Mesendoderm (in vitro differentiated cells): ENCODE results near the gene PSMC5.

ENCODE experiments used
- DNase-seq: peaks from one replicate; pipeline ENCODE4 v3.0.0; 2013
- H2AK5ac ChIP-seq: 2 replicates; pipeline ENCODE4 v1.6.1; 2013; ENCODE audit warnings: low read length, inconsistent platforms
- H2BK120ac ChIP-seq: 2 replicates; pipeline ENCODE4 v1.6.1; 2013; ENCODE audit warnings: low read depth, mild to moderate bottlenecking, low read length, moderate library complexity, mixed read lengths
- H2BK15ac ChIP-seq: replicated peaks from 2 replicates; pipeline ENCODE4 v1.6.1; 2013; ENCODE audit warnings: low read depth, mild to moderate bottlenecking, moderate library complexity
- H2BK5ac ChIP-seq: 2 replicates; pipeline ENCODE4 v1.6.1; 2013; ENCODE audit warnings: low read length, inconsistent platforms
- H3K18ac ChIP-seq: 2 replicates; pipeline ENCODE4 v1.6.1; 2013; ENCODE audit warnings: mild to moderate bottlenecking, low read length, mixed read lengths
- H3K23ac ChIP-seq: one replicate; pipeline ENCODE4 v1.6.1; 2013; ENCODE audit warnings: low read length
- H3K27ac ChIP-seq: 2 replicates; pipeline ENCODE4 v1.5.1; 2013; ENCODE audit warnings: low read depth, mild to moderate bottlenecking, inconsistent platforms, low read length, moderate library complexity
- H3K27me3 ChIP-seq: 2 replicates; pipeline ENCODE4 v1.6.1; 2013; ENCODE audit warnings: low read length, control low read depth, mild to moderate bottlenecking, inconsistent platforms; ENCODE audit not compliant: insufficient read depth, poor library complexity
- H3K36me3 ChIP-seq: 2 replicates; pipeline ENCODE4 v1.6.1; 2013; ENCODE audit warnings: low read length, inconsistent platforms; ENCODE audit not compliant: control insufficient read depth, insufficient read depth
- H3K4ac ChIP-seq: one replicate; pipeline ENCODE4 v1.6.1; 2013; ENCODE audit warnings: low read depth, mild to moderate bottlenecking, low read length, moderate library complexity
- H3K4me1 ChIP-seq: 2 replicates; pipeline ENCODE4 v1.6.1; 2013; ENCODE audit warnings: low read depth, low read length, inconsistent platforms; ENCODE audit not compliant: control insufficient read depth
- H3K4me2 ChIP-seq: 2 replicates; pipeline ENCODE4 v1.6.1; 2013; ENCODE audit warnings: low read length
- H3K4me3 ChIP-seq: 2 replicates; pipeline ENCODE4 v1.5.1; 2013; ENCODE audit warnings: mild to moderate bottlenecking, low read length
- H3K56ac ChIP-seq: one replicate; pipeline ENCODE4 v1.6.1; 2013; ENCODE audit warnings: low read length
- H3K79me1 ChIP-seq: 2 replicates; pipeline ENCODE4 v1.6.1; 2013; ENCODE audit warnings: low read length, inconsistent platforms
- H3K79me2 ChIP-seq: 2 replicates; pipeline ENCODE4 v1.6.1; 2013; ENCODE audit warnings: mild to moderate bottlenecking, low read length; ENCODE audit not compliant: control insufficient read depth, insufficient read depth
- H3K9ac ChIP-seq: 2 replicates; pipeline ENCODE4 v1.6.1; 2013; ENCODE audit warnings: low read length, inconsistent platforms
- H4K5ac ChIP-seq: one replicate; pipeline ENCODE4 v1.6.1; 2013; ENCODE audit warnings: low read length
- H4K8ac ChIP-seq: one replicate; pipeline ENCODE4 v1.6.1; 2013; ENCODE audit warnings: low read depth, mild to moderate bottlenecking, control low read depth, low read length, moderate library complexity
- WGBS: extraction: QIAGEN DNeasy Blood & Tissue Kit; methylation state at CpG from one replicate; pipeline ENCODE4 v1.1.7; 2013; ENCODE audit warnings: low lambda C conversion rate, missing lambda C conversion rate; ENCODE audit not compliant: insufficient coverage; ENCODE audit errors: extremely low coverage; 5-methylcytosine and 5-hydroxymethylcytosine counted together

Gene PSMC5

GRCh38 chr17:63833026-63833740 lies 6.0 kb downstream of the PSMC5 start:
- no peak overlapping the region for H3K23ac ChIP-seq
- no peak overlapping the region for H2BK120ac ChIP-seq
- H3K4ac ChIP-seq: no peak overlapping the region
- H2BK15ac ChIP-seq: no peak overlapping the region
- H3K36me3 ChIP-seq: peaks cover 23% of the 10 kb centered on the region
- H4K8ac ChIP-seq: no peak overlapping the region
- H3K4me1 ChIP-seq: no peaks in the 10 kb centered on the region
- no peak overlapping the region for H3K4me3 ChIP-seq
- no peak overlapping the region for H3K9ac ChIP-seq
- no peak overlapping the region for H2BK5ac ChIP-seq
- no peak for DNase-seq
- no peaks in the 10 kb centered on the region for H3K27me3 ChIP-seq
- no peak overlapping the region for H2AK5ac ChIP-seq
- H3K56ac ChIP-seq: no peak overlapping the region
- H3K79me1 ChIP-seq: peaks cover 15% of the 10 kb centered on the region
- no peak overlapping the region for H4K5ac ChIP-seq
- peaks cover 18% of the 10 kb centered on the region for H3K79me2 ChIP-seq
- H3K27ac ChIP-seq: no peak overlapping the region
- H3K18ac ChIP-seq: no peak overlapping the region
- no CpG with 5 or more reads among the region's 14 CpGs for WGBS
- H3K4me2 ChIP-seq: no peak overlapping the region

GRCh38 chr17:63833741-63834373 lies 6.6 kb downstream of the PSMC5 start:
- no peak overlapping the region for H3K9ac ChIP-seq
- H3K56ac ChIP-seq: no peak overlapping the region
- H3K79me2 ChIP-seq: peaks cover 18% of the 10 kb centered on the region
- H2BK15ac ChIP-seq: no peak overlapping the region
- no peak overlapping the region for H3K18ac ChIP-seq
- H4K8ac ChIP-seq: no peak overlapping the region
- H3K4ac ChIP-seq: no peak overlapping the region
- H2BK5ac ChIP-seq: no peak overlapping the region
- no CpG with 5 or more reads among the region's 15 CpGs for WGBS
- H2BK120ac ChIP-seq: no peak overlapping the region
- peaks cover 23% of the 10 kb centered on the region for H3K36me3 ChIP-seq
- peaks cover 19% of the 10 kb centered on the region for H3K79me1 ChIP-seq
- H3K4me1 ChIP-seq: peaks cover 4% of the 10 kb centered on the region
- no peak for DNase-seq
- H3K4me3 ChIP-seq: no peak overlapping the region
- no peaks in the 10 kb centered on the region for H3K27me3 ChIP-seq
- H3K4me2 ChIP-seq: no peak overlapping the region
- no peak overlapping the region for H4K5ac ChIP-seq
- H2AK5ac ChIP-seq: no peak overlapping the region
- H3K27ac ChIP-seq: no peak overlapping the region
- H3K23ac ChIP-seq: no peak overlapping the region

GRCh38 chr17:63834431-63835166 lies 7.4 kb downstream of the PSMC5 start:
- Histone ChIP-seq H2BK15ac (no peak overlapping the region), H3K36me3 (peaks cover 23% of the 10 kb centered on the region), H3K4ac (no peak overlapping the region), H3K27ac (no peak overlapping the region), H3K27me3 (no peaks in the 10 kb centered on the region), H3K79me1 (peaks cover 17% of the 10 kb centered on the region), H2BK5ac (no peak overlapping the region), H4K8ac (no peak overlapping the region), H3K56ac (no peak overlapping the region), H3K4me3 (no peak overlapping the region), H2AK5ac (no peak overlapping the region), H4K5ac (no peak overlapping the region), H3K23ac (no peak overlapping the region), H3K4me2 (no peak overlapping the region), H3K79me2 (peaks cover 17% of the 10 kb centered on the region), H3K9ac (no peak overlapping the region), H3K4me1 (peaks cover 6% of the 10 kb centered on the region), H2BK120ac (no peak overlapping the region), H3K18ac (no peak overlapping the region)
- peak; percentile 95 for DNase-seq
- no CpG with 5 or more reads among the region's 13 CpGs for WGBS

- Histone ChIP-seq H3K79me1 (peaks cover 12% of the 10 kb centered on the region), H3K4me1 (peaks cover 6% of the 10 kb centered on the region), H3K27me3 (no peaks in the 10 kb centered on the region), H3K56ac (no peak overlapping the region), H3K9ac (no peak overlapping the region), H4K8ac (no peak overlapping the region), H2BK5ac (no peak overlapping the region), H3K4me2 (no peak overlapping the region), H3K36me3 (peaks cover 20% of the 10 kb centered on the region), H3K4me3 (no peak overlapping the region), H3K4ac (no peak overlapping the region), H2BK15ac (no peak overlapping the region), H3K18ac (no peak overlapping the region), H2BK120ac (no peak overlapping the region), H3K23ac (no peak overlapping the region), H3K27ac (no peak overlapping the region), H4K5ac (no peak overlapping the region), H3K79me2 (peaks cover 16% of the 10 kb centered on the region), H2AK5ac (no peak overlapping the region)
- WGBS: no CpG with 5 or more reads among the region's 9 CpGs
- no peak for DNase-seq
Measured at GRCh38 chr17:63835167-63835720, 8.0 kb downstream of the PSMC5 start.

- H2BK15ac ChIP-seq: no peak overlapping the region
- no peak overlapping the region for H3K4me2 ChIP-seq
- no peak overlapping the region for H3K9ac ChIP-seq
- no peak overlapping the region for H3K4me3 ChIP-seq
- no CpG with 5 or more reads among the region's 7 CpGs for WGBS
- H3K18ac ChIP-seq: no peak overlapping the region
- H2BK5ac ChIP-seq: no peak overlapping the region
- peaks cover 23% of the 10 kb centered on the region for H3K79me1 ChIP-seq
- peaks cover 10% of the 10 kb centered on the region for H3K4me1 ChIP-seq
- no peak overlapping the region for H2BK120ac ChIP-seq
- H3K4ac ChIP-seq: no peak overlapping the region
- H4K8ac ChIP-seq: no peak overlapping the region
- DNase-seq: no peak
- peaks cover 32% of the 10 kb centered on the region for H3K79me2 ChIP-seq
- peaks cover 8% of the 10 kb centered on the region for H3K36me3 ChIP-seq
- no peak overlapping the region for H2AK5ac ChIP-seq
- no peak overlapping the region for H3K56ac ChIP-seq
- no peak overlapping the region for H3K23ac ChIP-seq
- H4K5ac ChIP-seq: no peak overlapping the region
- H3K27ac ChIP-seq: no peak overlapping the region
- no peaks in the 10 kb centered on the region for H3K27me3 ChIP-seq
Measured at GRCh38 chr17:63836811-63837210, 9.6 kb downstream of the PSMC5 start.
